HEK293 (cell line): ENCODE data around the gene IFNA5.

Experiments used
- CTCF ChIA-PET: fragments of 350-600 bp; formaldehyde crosslinking; extraction: SDS; loops from one replicate; lab custom pipeline; 2021; ENCODE audit warnings: antibody characterized with exemption; lab: Yijun Ruan, JAX
- POLR2A ChIA-PET: fragments of 300-600 bp; formaldehyde crosslinking; extraction: SDS; loops from one replicate; lab custom pipeline; 2020; ENCODE audit warnings: antibody characterized with exemption, inconsistent platforms; lab: Yijun Ruan, JAX
- H3K27ac ChIP-seq: fragments of 200-500 bp; sonication (Bioruptor generic); 2 replicates; pipeline ENCODE4 v1.5.1; 2014; ENCODE audit warnings: low read depth, low read length, control low read depth, inconsistent platforms; ENCODE audit errors: extremely low read depth
- H3K36me3 ChIP-seq, 2 experiments: fragments of 200-500 bp in 1 of 2; sonication (Bioruptor generic) in 1 of 2; 1 replicate in 1 of 2; 2 replicates in 1 of 2; pipeline ENCODE4 v1.5.1; 2014 to 2017; ENCODE audit warnings: inconsistent platforms in 2 of 2, low read length in 2 of 2; ENCODE audit not compliant: control insufficient read depth in 2 of 2, insufficient read depth in 1 of 2
- H3K4me1 ChIP-seq: fragments of 200-500 bp; sonication (Bioruptor generic); 2 replicates; pipeline ENCODE4 v1.5.1; 2014; ENCODE audit warnings: mild to moderate bottlenecking, low read length, inconsistent platforms; ENCODE audit not compliant: control insufficient read depth, insufficient read depth
- H3K4me3 ChIP-seq: 2 replicates; pipeline ENCODE4 v1.5.1; 2011; ENCODE audit warnings: low read depth, mild to moderate bottlenecking, control low read depth, low read length, moderate library complexity
- H3K9me3 ChIP-seq: fragments of 200-500 bp; sonication (Bioruptor generic); 2 replicates; pipeline ENCODE4 v1.5.1; 2014; ENCODE audit warnings: low read depth, low read length, inconsistent platforms; ENCODE audit not compliant: control insufficient read depth, insufficient read depth
- HOXD13 ChIP-seq: sonication (generic); formaldehyde crosslinking; IDR thresholded peaks from 2 replicates; pipeline ENCODE4 v1.8.0; 2022; ENCODE audit warnings: missing genetic modification reagents, borderline replicate concordance
- KLF1 ChIP-seq: fragments of 450-650 bp; formaldehyde crosslinking; IDR thresholded peaks from 2 replicates; pipeline ENCODE4 v1.5.1; 2016; ENCODE audit warnings: missing biosample characterization, missing genetic modification characterization
- REPIN1 ChIP-seq: fragments of 450-650 bp; formaldehyde crosslinking; IDR thresholded peaks from 2 replicates; pipeline ENCODE4 v1.5.1; 2017; ENCODE audit warnings: missing biosample characterization, missing genetic modification characterization, low read depth
- SCRT1 ChIP-seq: fragments of 450-650 bp; formaldehyde crosslinking; IDR thresholded peaks from 2 replicates; pipeline ENCODE4 v1.5.1; 2016; ENCODE audit warnings: missing biosample characterization, missing genetic modification characterization, borderline replicate concordance
- SP2 ChIP-seq: fragments of 450-650 bp; formaldehyde crosslinking; IDR thresholded peaks from 2 replicates; pipeline ENCODE4 v1.5.1; 2016; ENCODE audit warnings: missing biosample characterization, missing genetic modification characterization
- ZBTB1 ChIP-seq: fragments of 450-650 bp; formaldehyde crosslinking; IDR thresholded peaks from 2 replicates; pipeline ENCODE4 v1.5.1; 2016; ENCODE audit warnings: missing biosample characterization, missing genetic modification characterization
- ZNF112 ChIP-seq: fragments of 450-650 bp; formaldehyde crosslinking; IDR thresholded peaks from 2 replicates; pipeline ENCODE4 v1.5.0; 2017; ENCODE audit warnings: missing biosample characterization, missing genetic modification characterization
- ZNF146 ChIP-seq: fragments of 450-650 bp; formaldehyde crosslinking; IDR thresholded peaks from 2 replicates; pipeline ENCODE4 v1.5.1; 2016; ENCODE audit warnings: missing biosample characterization, missing genetic modification characterization
- ZNF169 ChIP-seq: fragments of 450-650 bp; formaldehyde crosslinking; IDR thresholded peaks from 2 replicates; pipeline ENCODE4 v1.5.1; 2016; ENCODE audit warnings: missing biosample characterization, missing genetic modification characterization
- ZNF248 ChIP-seq: fragments of 450-650 bp; formaldehyde crosslinking; IDR thresholded peaks from 2 replicates; pipeline ENCODE4 v1.5.1; 2017; ENCODE audit warnings: missing biosample characterization, missing genetic modification characterization
- ZNF341 ChIP-seq: fragments of 450-650 bp; formaldehyde crosslinking; IDR thresholded peaks from 2 replicates; pipeline ENCODE4; 2016; ENCODE audit warnings: low read depth, missing biosample characterization, missing genetic modification characterization
- ZNF354C ChIP-seq: fragments of 450-650 bp; formaldehyde crosslinking; IDR thresholded peaks from 2 replicates; pipeline ENCODE4 v1.5.1; 2016; ENCODE audit warnings: missing biosample characterization, missing genetic modification characterization, low read depth, borderline replicate concordance
- ZNF404 ChIP-seq: fragments of 450-650 bp; formaldehyde crosslinking; IDR thresholded peaks from 2 replicates; pipeline ENCODE4 v1.5.1; 2017; ENCODE audit warnings: missing biosample characterization, missing genetic modification characterization
- ZNF521 ChIP-seq: fragments of 450-650 bp; formaldehyde crosslinking; IDR thresholded peaks from 2 replicates; pipeline ENCODE4 v1.5.1; 2017; ENCODE audit warnings: missing biosample characterization, mild to moderate bottlenecking, missing genetic modification characterization
- ZNF626 ChIP-seq: fragments of 450-650 bp; sonication (Bioruptor Pico); formaldehyde crosslinking; IDR thresholded peaks from 2 replicates; pipeline ENCODE4 v1.5.1; 2018; ENCODE audit warnings: missing biosample characterization, missing genetic modification characterization, inconsistent platforms
- ZNF660 ChIP-seq: fragments of 450-650 bp; IDR thresholded peaks from 2 replicates; pipeline ENCODE4 v1.5.1; 2018; ENCODE audit warnings: missing biosample characterization, mild to moderate bottlenecking, missing genetic modification characterization
- ZNF677 ChIP-seq: fragments of 450-650 bp; IDR thresholded peaks from 2 replicates; pipeline ENCODE4 v1.5.0; 2018; ENCODE audit warnings: missing biosample characterization, mild to moderate bottlenecking, missing genetic modification characterization, moderate library complexity
- ZNF707 ChIP-seq: fragments of 450-650 bp; formaldehyde crosslinking; IDR thresholded peaks from 2 replicates; pipeline ENCODE4 v1.5.1; 2016; ENCODE audit warnings: missing biosample characterization, missing genetic modification characterization
- ZNF76 ChIP-seq: fragments of 450-650 bp; formaldehyde crosslinking; IDR thresholded peaks from 2 replicates; pipeline ENCODE4; 2016; ENCODE audit warnings: low read depth, missing biosample characterization, missing genetic modification characterization, borderline replicate concordance
- ZNF777 ChIP-seq: fragments of 450-650 bp; formaldehyde crosslinking; IDR thresholded peaks from 2 replicates; pipeline ENCODE4 v1.5.1; 2017; ENCODE audit warnings: missing biosample characterization, missing genetic modification characterization, borderline replicate concordance
- ZNF792 ChIP-seq: fragments of 450-650 bp; formaldehyde crosslinking; IDR thresholded peaks from 2 replicates; pipeline ENCODE4 v1.5.1; 2016; ENCODE audit warnings: missing biosample characterization, missing genetic modification characterization
- TF ChIP-seq, protein P1 (sequence below): fragments of 450-650 bp; formaldehyde crosslinking; IDR thresholded peaks from 2 replicates; pipeline ENCODE4 v1.5.1; 2016; ENCODE audit warnings: missing biosample characterization, missing genetic modification characterization
- TF ChIP-seq, protein P2 (sequence below): fragments of 450-650 bp; formaldehyde crosslinking; IDR thresholded peaks from 2 replicates; pipeline ENCODE4; 2016; ENCODE audit warnings: missing biosample characterization, missing genetic modification characterization
- TF ChIP-seq, protein P3 (sequence below): fragments of 450-650 bp; formaldehyde crosslinking; IDR thresholded peaks from 2 replicates; pipeline ENCODE4 v1.5.1; 2017; ENCODE audit warnings: missing biosample characterization, mild to moderate bottlenecking, missing genetic modification characterization, moderate library complexity
- TF ChIP-seq, protein P4 (sequence below): fragments of 450-650 bp; formaldehyde crosslinking; IDR thresholded peaks from 2 replicates; pipeline ENCODE4 v1.5.1; 2016; ENCODE audit warnings: missing biosample characterization, missing genetic modification characterization
- TF ChIP-seq, protein P5 (sequence below): fragments of 450-650 bp; formaldehyde crosslinking; IDR thresholded peaks from 2 replicates; pipeline ENCODE4 v1.5.1; 2016; ENCODE audit warnings: missing biosample characterization, missing genetic modification characterization

IFNA5 gene

DNA sequence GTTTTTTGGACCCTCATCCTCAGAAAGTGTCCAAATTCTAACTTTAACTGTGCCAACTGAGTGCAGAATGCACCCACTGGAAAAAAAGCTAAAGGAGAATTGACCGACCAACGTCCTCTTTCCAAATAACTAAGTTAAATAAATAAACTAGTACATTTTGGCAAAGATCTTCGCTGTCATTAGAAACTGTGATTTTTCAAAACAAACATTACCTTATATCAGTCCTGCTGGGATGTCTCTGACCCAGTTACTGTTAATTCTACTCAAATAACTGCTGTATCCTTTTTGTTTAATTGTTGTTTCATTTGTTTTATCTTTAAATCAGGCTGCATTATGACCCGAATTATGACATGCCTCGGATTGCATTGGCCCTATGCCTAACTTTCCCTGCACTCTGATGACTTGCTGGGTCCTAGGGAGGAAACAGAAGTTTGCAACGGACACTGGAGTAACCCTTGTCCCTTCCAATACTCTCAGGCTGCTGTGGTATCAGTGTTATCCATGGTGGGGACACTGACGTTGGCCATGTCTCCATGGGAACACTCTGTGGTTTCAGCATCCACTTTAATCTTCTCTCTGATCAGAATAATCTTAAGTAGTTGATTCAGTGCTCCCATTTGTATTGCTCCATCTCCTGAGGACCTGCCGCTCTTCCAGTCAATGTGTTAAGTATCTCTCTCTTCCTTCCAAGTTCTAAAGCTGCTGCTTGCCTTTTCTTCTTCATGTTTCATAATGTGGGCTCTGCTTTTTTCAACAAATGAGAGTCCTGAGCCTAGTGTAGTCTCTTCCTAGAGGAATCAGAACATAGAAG, 11.1 kb upstream of the IFNA5 start:
- ChIA-PET POLR2A (no interaction called here), CTCF (interaction anchor here (0.6 to 4.5 kb wide), 9 partner anchors 10 to 152 kb away, joined by 3 to 28 read pairs (median 4); no protein-coding TSS in a partner anchor)
- H3K36me3 ChIP-seq: no peaks in the 10 kb centered on the region
- no peak overlapping the region for H3K4me3 ChIP-seq
- no peaks in the 10 kb centered on the region for H3K9me3 ChIP-seq
- no peak for TF ChIP-seq ZNF792 (tag by site-specific recombination)
- TF ChIP-seq HOXD13 (CRISPR knock-in tag): no peak
- TF ChIP-seq ZNF626 (tag by site-specific recombination): no peak
- no peak for TF ChIP-seq ZNF341
- no peak for TF ChIP-seq ZNF660 (tag by site-specific recombination)
- no peak for TF ChIP-seq ZNF146 (tag by site-specific recombination)
- no peak for TF ChIP-seq ZNF677 (tag by site-specific recombination)
- TF ChIP-seq ZNF354C (tag by site-specific recombination): no peak
- no peak for TF ChIP-seq ZBTB1
- TF ChIP-seq KLF1 (tag by site-specific recombination): no peak
- no peak for TF ChIP-seq REPIN1 (tag by site-specific recombination)
- no peak for TF ChIP-seq ZNF404 (tag by site-specific recombination)
- TF ChIP-seq, protein P1, sequence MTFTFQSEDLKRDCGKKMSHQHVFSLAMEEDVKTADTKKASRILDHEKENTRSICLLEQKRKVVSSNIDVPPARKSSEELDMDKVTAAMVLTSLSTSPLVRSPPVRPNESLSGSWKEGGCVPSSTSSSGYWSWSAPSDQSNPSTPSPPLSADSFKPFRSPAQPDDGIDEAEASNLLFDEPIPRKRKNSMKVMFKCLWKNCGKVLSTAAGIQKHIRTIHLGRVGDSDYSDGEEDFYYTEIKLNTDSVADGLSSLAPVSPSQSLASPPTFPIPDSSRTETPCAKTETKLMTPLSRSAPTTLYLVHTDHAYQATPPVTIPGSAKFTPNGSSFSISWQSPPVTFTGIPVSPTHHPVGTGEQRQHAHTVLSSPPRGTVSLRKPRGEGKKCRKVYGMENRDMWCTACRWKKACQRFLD (tag by site-specific recombination): no peak
- TF ChIP-seq ZNF76: no peak
- TF ChIP-seq ZNF112 (tag by site-specific recombination): no peak
- TF ChIP-seq ZNF707: no peak
- TF ChIP-seq, protein P2, sequence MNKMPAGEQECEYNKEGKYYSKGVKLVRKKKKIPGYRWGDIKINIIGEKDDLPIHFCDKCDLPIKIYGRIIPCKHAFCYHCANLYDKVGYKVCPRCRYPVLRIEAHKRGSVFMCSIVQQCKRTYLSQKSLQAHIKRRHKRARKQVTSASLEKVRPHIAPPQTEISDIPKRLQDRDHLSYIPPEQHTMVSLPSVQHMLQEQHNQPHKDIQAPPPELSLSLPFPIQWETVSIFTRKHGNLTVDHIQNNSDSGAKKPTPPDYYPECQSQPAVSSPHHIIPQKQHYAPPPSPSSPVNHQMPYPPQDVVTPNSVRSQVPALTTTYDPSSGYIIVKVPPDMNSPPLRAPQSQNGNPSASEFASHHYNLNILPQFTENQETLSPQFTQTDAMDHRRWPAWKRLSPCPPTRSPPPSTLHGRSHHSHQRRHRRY (tag by site-specific recombination): no peak
- TF ChIP-seq ZNF777: no peak
- no peak overlapping the region for H3K27ac ChIP-seq
- H3K4me1 ChIP-seq: no peaks in the 10 kb centered on the region; the same call in 1 of the 2 replicates

DNA sequence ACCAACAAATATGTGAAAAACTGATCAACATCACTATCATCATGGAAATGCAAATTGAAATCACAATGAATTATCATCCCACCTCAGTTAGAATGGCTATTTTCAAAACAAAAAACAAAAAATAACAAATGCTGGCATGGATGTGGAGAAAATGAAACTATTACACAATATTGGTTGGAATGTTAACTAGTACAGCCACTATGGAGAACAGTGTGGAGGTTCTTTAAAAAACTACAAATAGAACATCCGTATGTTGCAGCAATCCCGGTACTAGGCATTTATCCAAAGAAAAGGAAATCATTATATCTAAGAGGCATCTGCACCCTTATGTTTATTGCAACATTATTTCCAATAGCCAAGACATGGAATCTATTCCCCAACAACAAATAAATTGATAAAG, 9.0 kb upstream of the IFNA5 start:
- H3K4me1 ChIP-seq: no peaks in the 10 kb centered on the region; the same call in 1 of the 2 replicates
- no peaks in the 10 kb centered on the region for H3K36me3 ChIP-seq
- no peak overlapping the region for H3K4me3 ChIP-seq
- CTCF ChIA-PET: interaction anchor here (0.7 to 1.9 kb wide), 5 partner anchors 12 to 677 kb away, joined by 3 to 9 read pairs (median 6); no protein-coding TSS in a partner anchor
- POLR2A ChIA-PET: no interaction called here
- H3K27ac ChIP-seq: no peak overlapping the region
- H3K9me3 ChIP-seq: no peaks in the 10 kb centered on the region
- TF ChIP-seq ZNF404 (tag by site-specific recombination) (no peak), SP2 (no peak), ZNF146 (tag by site-specific recombination) (no peak), ZNF169 (tag by site-specific recombination) (no peak), ZNF521 (tag by site-specific recombination) (no peak), SCRT1 (tag by site-specific recombination) (no peak), ZNF248 (tag by site-specific recombination) (no peak)
- TF ChIP-seq, protein P3, sequence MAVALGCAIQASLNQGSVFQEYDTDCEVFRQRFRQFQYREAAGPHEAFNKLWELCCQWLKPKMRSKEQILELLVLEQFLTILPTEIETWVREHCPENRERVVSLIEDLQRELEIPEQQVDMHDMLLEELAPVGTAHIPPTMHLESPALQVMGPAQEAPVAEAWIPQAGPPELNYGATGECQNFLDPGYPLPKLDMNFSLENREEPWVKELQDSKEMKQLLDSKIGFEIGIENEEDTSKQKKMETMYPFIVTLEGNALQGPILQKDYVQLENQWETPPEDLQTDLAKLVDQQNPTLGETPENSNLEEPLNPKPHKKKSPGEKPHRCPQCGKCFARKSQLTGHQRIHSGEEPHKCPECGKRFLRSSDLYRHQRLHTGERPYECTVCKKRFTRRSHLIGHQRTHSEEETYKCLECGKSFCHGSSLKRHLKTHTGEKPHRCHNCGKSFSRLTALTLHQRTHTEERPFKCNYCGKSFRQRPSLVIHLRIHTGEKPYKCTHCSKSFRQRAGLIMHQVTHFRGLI: no peak
- TF ChIP-seq, protein P4, sequence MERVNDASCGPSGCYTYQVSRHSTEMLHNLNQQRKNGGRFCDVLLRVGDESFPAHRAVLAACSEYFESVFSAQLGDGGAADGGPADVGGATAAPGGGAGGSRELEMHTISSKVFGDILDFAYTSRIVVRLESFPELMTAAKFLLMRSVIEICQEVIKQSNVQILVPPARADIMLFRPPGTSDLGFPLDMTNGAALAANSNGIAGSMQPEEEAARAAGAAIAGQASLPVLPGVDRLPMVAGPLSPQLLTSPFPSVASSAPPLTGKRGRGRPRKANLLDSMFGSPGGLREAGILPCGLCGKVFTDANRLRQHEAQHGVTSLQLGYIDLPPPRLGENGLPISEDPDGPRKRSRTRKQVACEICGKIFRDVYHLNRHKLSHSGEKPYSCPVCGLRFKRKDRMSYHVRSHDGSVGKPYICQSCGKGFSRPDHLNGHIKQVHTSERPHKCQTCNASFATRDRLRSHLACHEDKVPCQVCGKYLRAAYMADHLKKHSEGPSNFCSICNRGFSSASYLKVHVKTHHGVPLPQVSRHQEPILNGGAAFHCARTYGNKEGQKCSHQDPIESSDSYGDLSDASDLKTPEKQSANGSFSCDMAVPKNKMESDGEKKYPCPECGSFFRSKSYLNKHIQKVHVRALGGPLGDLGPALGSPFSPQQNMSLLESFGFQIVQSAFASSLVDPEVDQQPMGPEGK (tag by site-specific recombination): no peak
- TF ChIP-seq, protein P5, sequence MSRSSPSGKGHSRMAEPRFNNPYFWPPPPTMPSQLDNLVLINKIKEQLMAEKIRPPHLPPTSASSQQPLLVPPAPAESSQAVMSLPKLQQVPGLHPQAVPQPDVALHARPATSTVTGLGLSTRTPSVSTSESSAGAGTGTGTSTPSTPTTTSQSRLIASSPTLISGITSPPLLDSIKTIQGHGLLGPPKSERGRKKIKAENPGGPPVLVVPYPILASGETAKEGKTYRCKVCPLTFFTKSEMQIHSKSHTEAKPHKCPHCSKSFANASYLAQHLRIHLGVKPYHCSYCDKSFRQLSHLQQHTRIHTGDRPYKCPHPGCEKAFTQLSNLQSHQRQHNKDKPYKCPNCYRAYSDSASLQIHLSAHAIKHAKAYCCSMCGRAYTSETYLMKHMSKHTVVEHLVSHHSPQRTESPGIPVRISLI: no peak
